NCI-H1436 (cell line): Measurements from ENCODE around the gene TOMM22.

ENCODE experiments used
- DNase-seq: peaks from one replicate; lab custom pipeline; 2025; lab: John Stamatoyannopoulos, UW

The TOMM22 gene

DNA sequence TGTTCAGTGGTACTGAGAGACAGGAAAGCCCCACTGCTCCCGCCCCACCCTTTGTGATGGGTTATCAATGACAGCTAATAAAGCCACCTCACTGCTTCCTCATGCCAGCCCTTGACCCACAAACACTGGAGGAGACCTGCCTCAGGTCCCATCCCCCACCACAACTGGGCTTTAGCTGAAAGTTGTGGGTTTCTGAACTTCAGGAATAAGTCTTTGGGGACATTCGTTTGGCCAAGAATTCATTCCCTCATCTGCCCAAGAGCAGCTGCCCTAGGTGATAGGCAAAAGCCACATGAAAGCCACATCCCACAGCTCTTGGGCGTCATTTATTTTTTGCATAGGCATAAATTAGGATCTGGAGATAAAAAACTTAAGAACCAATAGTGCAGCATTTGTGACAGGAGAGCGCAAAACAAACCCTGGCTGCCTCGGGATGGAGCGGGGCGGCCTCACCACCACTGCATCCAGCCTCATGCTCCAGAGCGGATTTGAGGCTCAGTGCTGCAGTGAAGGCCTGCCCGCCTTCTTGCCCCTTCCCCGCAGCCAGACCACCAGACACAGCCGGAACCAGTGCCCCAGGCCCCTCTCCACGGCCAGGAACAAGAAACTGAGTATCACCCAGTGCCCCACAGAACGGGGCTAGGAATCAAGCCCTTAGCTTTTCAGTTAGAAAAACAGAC lies 52.8 kb downstream of the TOMM22 start:
- no peak for DNase-seq
